Measurements from ENCODE around the gene PRSS12.
A peak's percentile ranks its signal among the peaks of the same experiment; 100 is the strongest.

The PRSS12 gene

GRCh38 chr4:118327554-118328241 is 25.1 kb downstream of the PRSS12 start:
- TF ChIP-seq PATZ1 (CRISPR knock-in tag; IDR thresholded peaks at IDR 0.05; ENCODE audit: borderline replicate concordance) = peak; percentile 95
- TF ChIP-seq, protein P1, sequence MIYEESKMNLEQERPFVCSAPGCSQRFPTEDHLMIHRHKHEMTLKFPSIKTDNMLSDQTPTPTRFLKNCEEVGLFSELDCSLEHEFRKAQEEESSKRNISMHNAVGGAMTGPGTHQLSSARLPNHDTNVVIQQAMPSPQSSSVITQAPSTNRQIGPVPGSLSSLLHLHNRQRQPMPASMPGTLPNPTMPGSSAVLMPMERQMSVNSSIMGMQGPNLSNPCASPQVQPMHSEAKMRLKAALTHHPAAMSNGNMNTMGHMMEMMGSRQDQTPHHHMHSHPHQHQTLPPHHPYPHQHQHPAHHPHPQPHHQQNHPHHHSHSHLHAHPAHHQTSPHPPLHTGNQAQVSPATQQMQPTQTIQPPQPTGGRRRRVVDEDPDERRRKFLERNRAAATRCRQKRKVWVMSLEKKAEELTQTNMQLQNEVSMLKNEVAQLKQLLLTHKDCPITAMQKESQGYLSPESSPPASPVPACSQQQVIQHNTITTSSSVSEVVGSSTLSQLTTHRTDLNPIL (CRISPR knock-in tag; IDR thresholded peaks at IDR 0.05; ENCODE audit: low read depth) = peak; percentile 95
- TF ChIP-seq ESRRG (CRISPR knock-in tag; IDR thresholded peaks at IDR 0.05) = peak; percentile 83
- peak; percentile 84; the same call in 1 of the 2 replicates for TF ChIP-seq GLIS3 (CRISPR knock-in tag; IDR thresholded peaks at IDR 0.05)
- TF ChIP-seq CSRNP3 (CRISPR knock-in tag; IDR thresholded peaks at IDR 0.05) = peak; percentile 91
- TF ChIP-seq CSDC2 (CRISPR knock-in tag; IDR thresholded peaks at IDR 0.05) = no peak
- peak; percentile 95 for TF ChIP-seq SNAI2 (CRISPR knock-in tag; IDR thresholded peaks at IDR 0.05)
- TF ChIP-seq ZFP3 (CRISPR knock-in tag; IDR thresholded peaks at IDR 0.05) = peak; percentile 65; the same call in 1 of the 2 replicates
- TF ChIP-seq PPARA (CRISPR knock-in tag; IDR thresholded peaks at IDR 0.05; ENCODE audit: borderline replicate concordance) = no peak
- TF ChIP-seq ZFP30 (CRISPR knock-in tag; IDR thresholded peaks at IDR 0.05) = no peak
- peak; percentile 79; the same call in 1 of the 2 replicates for TF ChIP-seq RARB (CRISPR knock-in tag; IDR thresholded peaks at IDR 0.05)
- TF ChIP-seq TOX (CRISPR knock-in tag; IDR thresholded peaks at IDR 0.05; ENCODE audit: borderline replicate concordance) = peak; percentile 94
- TF ChIP-seq, protein P2, sequence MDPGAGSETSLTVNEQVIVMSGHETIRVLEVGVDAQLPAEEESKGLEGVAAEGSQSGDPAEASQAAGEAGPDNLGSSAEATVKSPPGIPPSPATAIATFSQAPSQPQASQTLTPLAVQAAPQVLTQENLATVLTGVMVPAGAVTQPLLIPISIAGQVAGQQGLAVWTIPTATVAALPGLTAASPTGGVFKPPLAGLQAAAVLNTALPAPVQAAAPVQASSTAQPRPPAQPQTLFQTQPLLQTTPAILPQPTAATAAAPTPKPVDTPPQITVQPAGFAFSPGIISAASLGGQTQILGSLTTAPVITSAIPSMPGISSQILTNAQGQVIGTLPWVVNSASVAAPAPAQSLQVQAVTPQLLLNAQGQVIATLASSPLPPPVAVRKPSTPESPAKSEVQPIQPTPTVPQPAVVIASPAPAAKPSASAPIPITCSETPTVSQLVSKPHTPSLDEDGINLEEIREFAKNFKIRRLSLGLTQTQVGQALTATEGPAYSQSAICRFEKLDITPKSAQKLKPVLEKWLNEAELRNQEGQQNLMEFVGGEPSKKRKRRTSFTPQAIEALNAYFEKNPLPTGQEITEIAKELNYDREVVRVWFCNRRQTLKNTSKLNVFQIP (CRISPR knock-in tag; IDR thresholded peaks at IDR 0.05; ENCODE audit: borderline replicate concordance, low read depth) = 0 out of 2 replicates have a peak, but pooled peaks have one; percentile 75
- TF ChIP-seq ZNF8 (CRISPR knock-in tag; IDR thresholded peaks at IDR 0.05) = no peak; the same call in 1 of the 2 replicates
- no peak for TF ChIP-seq OSR1 (CRISPR knock-in tag; IDR thresholded peaks at IDR 0.05)
- peak; percentile 90 for TF ChIP-seq TSHZ2 (CRISPR knock-in tag; IDR thresholded peaks at IDR 0.05)
- peak; percentile 100 for TF ChIP-seq ISL1 (CRISPR knock-in tag; IDR thresholded peaks at IDR 0.05)
- TF ChIP-seq ARNTL (CRISPR knock-in tag; IDR thresholded peaks at IDR 0.05; ENCODE audit: borderline replicate concordance, low read depth) = no peak
- TF ChIP-seq BACH2 (CRISPR knock-in tag; IDR thresholded peaks at IDR 0.05; ENCODE audit: borderline replicate concordance) = 0 out of 2 replicates have a peak, but pooled peaks have one; percentile 6
- TF ChIP-seq ZNF70 (CRISPR knock-in tag; IDR thresholded peaks at IDR 0.05) = no peak
- 0 out of 2 replicates have a peak, but pooled peaks have one; percentile 46 for TF ChIP-seq ZNF565 (CRISPR knock-in tag; conservative IDR thresholded peaks at IDR 0.05; ENCODE audit: low read depth)
- peak; percentile 90 for TF ChIP-seq TCF4 (CRISPR knock-in tag; IDR thresholded peaks at IDR 0.05; ENCODE audit: borderline replicate concordance)
- TF ChIP-seq ZC3H10 (CRISPR knock-in tag; IDR thresholded peaks at IDR 0.05) = peak; percentile 97
- peak; percentile 87 for ATAC-seq

DNA sequence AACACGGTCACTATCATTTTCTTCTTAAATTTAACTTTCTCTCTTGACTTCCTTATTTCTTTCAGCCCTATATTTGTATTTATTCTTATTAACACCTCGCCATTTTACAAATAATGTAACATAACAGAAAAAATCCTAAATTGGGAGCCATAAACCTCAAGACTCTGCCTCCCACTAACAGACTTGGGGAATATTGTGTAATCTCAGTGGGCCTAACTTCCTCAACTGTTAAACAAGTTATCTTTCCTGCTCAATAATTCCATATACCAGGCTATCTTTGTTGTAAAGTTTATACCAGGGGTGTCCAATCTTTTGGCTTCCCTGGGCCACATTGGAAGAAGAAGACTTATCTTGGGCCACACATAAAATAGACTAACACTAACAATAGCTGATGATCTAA is 26.2 kb downstream of the PRSS12 start:
- TF ChIP-seq ZNF8 (CRISPR knock-in tag; IDR thresholded peaks at IDR 0.05) (no peak), PATZ1 (CRISPR knock-in tag; IDR thresholded peaks at IDR 0.05; ENCODE audit: borderline replicate concordance) (no peak)

More for the DNA sequence above, 26.2 kb downstream of the PRSS12 start:
- ATAC-seq = no peak
